GM12878 (cell line): ENCODE results near the gene BMP2K. TPM values are rescaled to one million over a fixed set of nuclear protein-coding genes. Genes with fewer than 3 reads are reported as not detected.
"Not testable (repeated sequence)": the region's sequence is repeated elsewhere in the genome, so short reads cannot be mapped to it uniquely, and the experiment has no call there.

Experiments used
- ATAC-seq: fragments of 200-7000 bp; cut with Tn5 transposase; 3 replicates; pipeline ENCODE4 v1.9.1; 2020; ENCODE audit warnings: mild to moderate bottlenecking, moderate library complexity
- BruUV-seq: library from RNA; stranded (reverse); fragments of 400-500 nt; replicated peaks from 2 replicates; lab custom pipeline; 2021; lab: Mats Ljungman, UMichigan
- CTCF ChIA-PET: fragments of 300-600 bp; sonication (Branson Sonifier 250); formaldehyde crosslinking; extraction: SDS; loops from one replicate; lab custom pipeline; 2021; ENCODE audit warnings: inconsistent platforms; lab: Yijun Ruan, JAX
- POLR2A ChIA-PET: fragments of 350-600 bp; formaldehyde crosslinking; extraction: SDS; loops from one replicate; lab custom pipeline; 2021; ENCODE audit warnings: inconsistent platforms; lab: Charles Lee
- RAD21 ChIA-PET: fragments of 300-600 bp; sonication (Branson Sonifier 250); formaldehyde crosslinking; loops from one replicate; lab custom pipeline; 2023; ENCODE audit warnings: antibody characterized with exemption; ENCODE audit not compliant: unreplicated experiment; lab: Charles Lee
- SMC1A ChIA-PET: fragments of 300-600 bp; sonication (Branson Sonifier 250); formaldehyde crosslinking; loops from one replicate; lab custom pipeline; 2023; ENCODE audit not compliant: unreplicated experiment, uncharacterized antibody; lab: Charles Lee
- DNase-seq: peaks from one replicate; pipeline ENCODE4 v3.0.0-alpha.2; 2011; ENCODE audit warnings: low read depth, low spot score
- FAIRE-seq: peaks from 3 replicates; lab custom pipeline; 2011; peaks lifted over from hg19 to GRCh38; lab: Jason Lieb, UNC
- H2AFZ ChIP-seq: 2 replicates; pipeline ENCODE4 v1.6.0; 2011; ENCODE audit warnings: low read depth, low read length, control low read depth; ENCODE audit not compliant: control insufficient read depth
- H3K27ac ChIP-seq: 2 replicates; pipeline ENCODE4 v1.5.1; 2011; ENCODE audit warnings: control low read depth; ENCODE audit not compliant: control insufficient read depth, insufficient read depth
- H3K27me3 ChIP-seq, 2 experiments: replicated peaks in 1 of 2; 2 replicates each; pipeline versions ENCODE4 v1.6.0 to v1.6.1; 2011; ENCODE audit warnings: low read length in 1 of 2; ENCODE audit not compliant: control insufficient read depth in 2 of 2, insufficient read depth in 2 of 2
- H3K36me3 ChIP-seq, 2 experiments: 2 replicates each; pipeline ENCODE4 v1.5.1; 2011; ENCODE audit warnings: low read length in 1 of 2; ENCODE audit not compliant: control insufficient read depth in 2 of 2, insufficient read depth in 2 of 2
- H3K4me1 ChIP-seq: 2 replicates; pipeline ENCODE4 v1.6.1; 2011; ENCODE audit warnings: mild to moderate bottlenecking, low read length, moderate library complexity, mixed read lengths; ENCODE audit not compliant: control insufficient read depth, insufficient read depth
- H3K4me2 ChIP-seq: 2 replicates; pipeline ENCODE4 v1.6.0; 2011; ENCODE audit warnings: control low read depth; ENCODE audit not compliant: control insufficient read depth, insufficient read depth
- H3K4me3 ChIP-seq: fragments of 200-600 bp; sonication (generic); 2 replicates; pipeline ENCODE4 v1.5.1; 2016
- H3K79me2 ChIP-seq: 2 replicates; pipeline ENCODE4 v1.6.0; 2011; ENCODE audit warnings: low read length; ENCODE audit not compliant: control insufficient read depth, insufficient read depth
- H3K9ac ChIP-seq: 2 replicates; pipeline ENCODE4 v1.8.0; 2011; ENCODE audit warnings: low read length, control low read depth, mixed read lengths; ENCODE audit not compliant: control insufficient read depth, insufficient read depth
- H3K9me3 ChIP-seq: replicated peaks from 3 replicates; pipeline ENCODE4 v1.5.1; 2011; ENCODE audit warnings: mild to moderate bottlenecking, low read length; ENCODE audit not compliant: control insufficient read depth, insufficient read depth
- H4K20me1 ChIP-seq: 2 replicates; pipeline ENCODE4 v1.6.0; 2011; ENCODE audit not compliant: control insufficient read depth, insufficient read depth
- ATF7 ChIP-seq: fragments of 450-650 bp; IDR thresholded peaks from 2 replicates; pipeline ENCODE4 v1.6.1; 2016; ENCODE audit warnings: low read depth, mild to moderate bottlenecking
- KAT2A ChIP-seq: conservative IDR thresholded peaks from 2 replicates; pipeline ENCODE4 v1.6.1; 2011; ENCODE audit warnings: low read depth, low read length; ENCODE audit not compliant: control insufficient read depth
- MEF2B ChIP-seq: fragments of 450-650 bp; IDR thresholded peaks from 2 replicates; pipeline ENCODE4 v1.6.1; 2018; ENCODE audit warnings: mild to moderate bottlenecking, moderate library complexity; ENCODE audit not compliant: partially characterized antibody, poor library complexity, severe bottlenecking
- MLLT1 ChIP-seq: fragments of 450-650 bp; IDR thresholded peaks from 2 replicates; pipeline ENCODE4 v1.6.1; 2016; ENCODE audit warnings: mild to moderate bottlenecking
- MYC ChIP-seq: IDR thresholded peaks from 2 replicates; pipeline ENCODE4 v1.6.1; 2011; ENCODE audit warnings: mild to moderate bottlenecking, low read length, moderate library complexity, inconsistent platforms; ENCODE audit not compliant: insufficient read depth, insufficient replicate concordance, insufficient read length, severe bottlenecking
- WGBS: methylation state at CpG from one replicate; pipeline ENCODE4 v1.1.6; 2016; ENCODE audit warnings: low lambda C conversion rate; ENCODE audit not compliant: insufficient replicate concordance, insufficient coverage; ENCODE audit errors: missing lambda C conversion rate; 5-methylcytosine and 5-hydroxymethylcytosine counted together
- in situ Hi-C: fragments of 300-500 bp; cut with MboI; formaldehyde crosslinking; loops from 9 replicates; pipeline ENCODE4 v1.14.3; 2018; ENCODE audit warnings: mixed read lengths
- intact Hi-C: fragments of 100-400 bp; cut with micrococcal nuclease; formaldehyde crosslinking; loops from one replicate; pipeline ENCODE4 v1.14.2; 2022; ENCODE audit not compliant: unreplicated experiment
- polyA plus RNA-seq, 11 experiments: library from polyadenylated mRNA; depleted of rRNA in 4 of 11; unstranded in 6 of 11; stranded (reverse) in 5 of 11; fragments of >200 nt; fragmentation: Nextera tagmentation in 4 of 11; fragmentation: Illumina TruSeq in 1 of 11; extraction: Ambion mirVana in 4 of 11; extraction: Trizol in 1 of 11; gene quantifications; 1 replicate in 1 of 11; 2 replicates in 10 of 11; pipeline versions ENCODE4 v1.2.1 to v1.2.3, GENCODE V29; 2011 to 2016; ENCODE audit warnings: inconsistent platforms in 2 of 11, missing spikeins in 2 of 11, low read depth in 1 of 11
- total RNA-seq, 4 experiments: library from RNA; depleted of rRNA in 3 of 4; stranded (reverse); fragments of >200 nt in 3 of 4; fragmentation: Illumina TruSeq in 1 of 4; extraction: Trizol in 1 of 4; gene quantifications; 2 replicates each; pipeline versions ENCODE4 v1.2.1 to v1.2.3, GENCODE V29; 2013 to 2021
- TF ChIP-seq, protein P1 (sequence below): fragments of 450-650 bp; IDR thresholded peaks from 2 replicates; pipeline ENCODE4 v1.6.1; 2017; ENCODE audit warnings: borderline replicate concordance
- TF ChIP-seq, protein P2 (sequence below): IDR thresholded peaks from 2 replicates; pipeline ENCODE4 v1.6.1; 2011; ENCODE audit warnings: borderline replicate concordance, low read depth, mild to moderate bottlenecking, moderate library complexity, mixed read lengths, low read length; ENCODE audit not compliant: insufficient read depth; ENCODE audit errors: extremely low read length

The BMP2K gene
- total and polyA plus RNA-seq, 10 of the 15 experiments (the other 5 are each of a cell fraction or from before 2014, with no cell fraction given): 3.3 to 84.6 (median 24.8) TPM

GRCh38 chr4:78829296-78829695 lies 53.1 kb downstream of the BMP2K start:
- Histone ChIP-seq H2AFZ (no peak overlapping the region), H4K20me1 (no peaks in the 10 kb centered on the region), H3K4me1 (no peaks in the 10 kb centered on the region), H3K36me3 (peaks cover 5 to 8% of the 10 kb centered on the region in 2 experiments; a peak in 2 of 4 replicates), H3K4me2 (no peak overlapping the region), H3K27me3 (no peaks in the 10 kb centered on the region), H3K27ac (no peak overlapping the region), H3K4me3 (no peak overlapping the region), H3K9me3 (no peaks in the 10 kb centered on the region), H3K9ac (no peak overlapping the region), H3K79me2 (no peaks in the 10 kb centered on the region)
- ChIA-PET SMC1A (interaction anchor here (0.9 kb wide), 1 partner anchor 64 kb away, joined by 5 read pairs; no protein-coding TSS in a partner anchor), POLR2A (no interaction called here), CTCF (interaction anchor here (0.7 to 1.8 kb wide), 3 partner anchors 10 to 55 kb away, joined by 3 to 7 read pairs (median 4); no protein-coding TSS in a partner anchor), RAD21 (no interaction called here)
- in situ Hi-C loops: no loop called here
- BruUV-seq: no TSS peak
- no peak for DNase-seq
- ATAC-seq: no peak
- intact Hi-C loops: no loop called here
- TF ChIP-seq MEF2B (no peak), KAT2A (no peak), MLLT1 (no peak), MYC (no peak), ATF7 (no peak)
- TF ChIP-seq, protein P1, sequence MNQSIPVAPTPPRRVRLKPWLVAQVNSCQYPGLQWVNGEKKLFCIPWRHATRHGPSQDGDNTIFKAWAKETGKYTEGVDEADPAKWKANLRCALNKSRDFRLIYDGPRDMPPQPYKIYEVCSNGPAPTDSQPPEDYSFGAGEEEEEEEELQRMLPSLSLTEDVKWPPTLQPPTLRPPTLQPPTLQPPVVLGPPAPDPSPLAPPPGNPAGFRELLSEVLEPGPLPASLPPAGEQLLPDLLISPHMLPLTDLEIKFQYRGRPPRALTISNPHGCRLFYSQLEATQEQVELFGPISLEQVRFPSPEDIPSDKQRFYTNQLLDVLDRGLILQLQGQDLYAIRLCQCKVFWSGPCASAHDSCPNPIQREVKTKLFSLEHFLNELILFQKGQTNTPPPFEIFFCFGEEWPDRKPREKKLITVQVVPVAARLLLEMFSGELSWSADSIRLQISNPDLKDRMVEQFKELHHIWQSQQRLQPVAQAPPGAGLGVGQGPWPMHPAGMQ: no peak
- TF ChIP-seq, protein P2, sequence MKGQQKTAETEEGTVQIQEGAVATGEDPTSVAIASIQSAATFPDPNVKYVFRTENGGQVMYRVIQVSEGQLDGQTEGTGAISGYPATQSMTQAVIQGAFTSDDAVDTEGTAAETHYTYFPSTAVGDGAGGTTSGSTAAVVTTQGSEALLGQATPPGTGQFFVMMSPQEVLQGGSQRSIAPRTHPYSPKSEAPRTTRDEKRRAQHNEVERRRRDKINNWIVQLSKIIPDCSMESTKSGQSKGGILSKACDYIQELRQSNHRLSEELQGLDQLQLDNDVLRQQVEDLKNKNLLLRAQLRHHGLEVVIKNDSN: no peak
- no peak for FAIRE-seq

- SMC1A ChIA-PET: interaction anchor here (0.8 to 1.8 kb wide), 8 partner anchors 8 to 216 kb away, joined by 3 to 4 read pairs (median 3); no protein-coding TSS in a partner anchor
Observed at GRCh38 chr4:78839676-78840075, 63.5 kb downstream of the BMP2K start.

More at GRCh38 chr4:78839676-78840075, 63.5 kb downstream of the BMP2K start:
- H3K4me1 ChIP-seq, H3K9ac ChIP-seq, H2AFZ ChIP-seq, ATAC-seq, H3K36me3 ChIP-seq, H4K20me1 ChIP-seq, H3K4me2 ChIP-seq, H3K79me2 ChIP-seq, in situ Hi-C loops, H3K27me3 ChIP-seq, FAIRE-seq, H3K9me3 ChIP-seq, DNase-seq, H3K27ac ChIP-seq, H3K4me3 ChIP-seq, BruUV-seq, RAD21 ChIA-PET, intact Hi-C loops: not testable (repeated sequence)
- WGBS: 77% methylated on average over 3 of the region's 3 CpGs
- ChIA-PET CTCF (interaction anchor here (1.2 to 2.5 kb wide), 5 partner anchors 9 to 247 kb away, joined by 3 to 7 read pairs (median 4); no protein-coding TSS in a partner anchor), POLR2A (interaction anchor here (1.0 kb wide), 1 partner anchor 88 kb away, joined by 3 read pairs; no protein-coding TSS in a partner anchor)
